ENCODE data around the gene MICU1.

MICU1 gene

GRCh38 chr10:72542396-72542815, 83.5 kb downstream of the MICU1 start:
- Histone ChIP-seq H3K9me3 (ENCODE audit: severe bottlenecking) (no peaks in the 10 kb centered on the region), H3K4me1 (ENCODE audit: insufficient read depth, poor library complexity, severe bottlenecking) (peaks cover 10% of the 10 kb centered on the region), H3K27me3 (ENCODE audit: insufficient read depth, poor library complexity, severe bottlenecking) (no peaks in the 10 kb centered on the region), H3K27ac (ENCODE audit: poor library complexity, severe bottlenecking) (no peak overlapping the region), H3K36me3 (ENCODE audit: low read depth) (no peaks in the 10 kb centered on the region), H3K4me3 (ENCODE audit: severe bottlenecking) (no peak overlapping the region)
- DNase-seq (ENCODE audit: low spot score) (no peak), ATAC-seq (ENCODE audit: low read depth) (no peak)
- TF ChIP-seq CTCF (IDR thresholded peaks at IDR 0.05; ENCODE audit: poor library complexity, severe bottlenecking): no peak

GRCh38 chr10:72541337-72541736, 84.5 kb downstream of the MICU1 start:
- Histone ChIP-seq H3K9me3 (ENCODE audit: severe bottlenecking) (no peaks in the 10 kb centered on the region), H3K27me3 (ENCODE audit: insufficient read depth, poor library complexity, severe bottlenecking) (no peaks in the 10 kb centered on the region), H3K4me3 (ENCODE audit: severe bottlenecking) (no peak overlapping the region), H3K36me3 (ENCODE audit: low read depth) (no peaks in the 10 kb centered on the region), H3K4me1 (ENCODE audit: insufficient read depth, poor library complexity, severe bottlenecking) (peaks cover 10% of the 10 kb centered on the region), H3K27ac (ENCODE audit: poor library complexity, severe bottlenecking) (no peak overlapping the region)
- no peak for TF ChIP-seq CTCF (IDR thresholded peaks at IDR 0.05; ENCODE audit: poor library complexity, severe bottlenecking)
- DNase-seq (ENCODE audit: low spot score) (no peak), ATAC-seq (ENCODE audit: low read depth) (no peak)

- TF ChIP-seq CTCF (IDR thresholded peaks at IDR 0.05; ENCODE audit: poor library complexity, severe bottlenecking): no peak
- ATAC-seq (ENCODE audit: low read depth) (no peak), DNase-seq (ENCODE audit: low spot score) (no peak)
- Histone ChIP-seq H3K4me3 (ENCODE audit: severe bottlenecking) (no peak overlapping the region), H3K27ac (ENCODE audit: poor library complexity, severe bottlenecking) (no peak overlapping the region), H3K9me3 (ENCODE audit: severe bottlenecking) (no peaks in the 10 kb centered on the region), H3K36me3 (ENCODE audit: low read depth) (no peaks in the 10 kb centered on the region), H3K4me1 (ENCODE audit: insufficient read depth, poor library complexity, severe bottlenecking) (peaks cover 10% of the 10 kb centered on the region), H3K27me3 (ENCODE audit: insufficient read depth, poor library complexity, severe bottlenecking) (no peaks in the 10 kb centered on the region)
These were observed 85.6 kb downstream of the MICU1 start for GRCh38 chr10:72540193-72540807.

- no peak overlapping the region for H3K27ac ChIP-seq (ENCODE audit: poor library complexity, severe bottlenecking)
- H3K36me3 ChIP-seq (ENCODE audit: low read depth): no peaks in the 10 kb centered on the region
- DNase-seq (ENCODE audit: low spot score) (no peak), ATAC-seq (ENCODE audit: low read depth) (peak; percentile 64)
- no peak for TF ChIP-seq CTCF (IDR thresholded peaks at IDR 0.05; ENCODE audit: poor library complexity, severe bottlenecking)
- H3K4me3 ChIP-seq (ENCODE audit: severe bottlenecking): no peak overlapping the region
- H3K9me3 ChIP-seq (ENCODE audit: severe bottlenecking): no peaks in the 10 kb centered on the region
- H3K4me1 ChIP-seq (ENCODE audit: insufficient read depth, poor library complexity, severe bottlenecking): peaks cover 10% of the 10 kb centered on the region
- no peaks in the 10 kb centered on the region for H3K27me3 ChIP-seq (ENCODE audit: insufficient read depth, poor library complexity, severe bottlenecking)
These were observed 86.7 kb downstream of the MICU1 start for GRCh38 chr10:72539137-72539536.

- no peak for TF ChIP-seq CTCF (IDR thresholded peaks at IDR 0.05; ENCODE audit: poor library complexity, severe bottlenecking)
- H3K27me3 ChIP-seq (ENCODE audit: insufficient read depth, poor library complexity, severe bottlenecking): no peaks in the 10 kb centered on the region
- DNase-seq (ENCODE audit: low spot score): no peak
- H3K27ac ChIP-seq (ENCODE audit: poor library complexity, severe bottlenecking): no peak overlapping the region
- ATAC-seq (ENCODE audit: low read depth): no peak
- H3K36me3 ChIP-seq (ENCODE audit: low read depth): peaks cover 6% of the 10 kb centered on the region; the same call in 1 of the 2 replicates
- H3K9me3 ChIP-seq (ENCODE audit: severe bottlenecking): no peaks in the 10 kb centered on the region
- no peak overlapping the region for H3K4me3 ChIP-seq (ENCODE audit: severe bottlenecking)
- no peaks in the 10 kb centered on the region for H3K4me1 ChIP-seq (ENCODE audit: insufficient read depth, poor library complexity, severe bottlenecking)
These were observed 100.2 kb downstream of the MICU1 start for GRCh38 chr10:72525689-72526088.
